GM18519 (cell line): ENCODE data around the gene CCDC180.
"Not testable (repeated sequence)": the region's sequence is repeated elsewhere in the genome, so short reads cannot be mapped to it uniquely, and the experiment has no call there.

ENCODE experiments used
- ATAC-seq: cut with Tn5 transposase; IDR thresholded peaks from one replicate; pipeline ENCODE4 v1.9.1; 2021; ENCODE audit warnings: mild to moderate bottlenecking, moderate library complexity; ENCODE audit not compliant: unreplicated experiment, low FRiP score

CCDC180 gene

GRCh38 chr9:97307500-97308163 lies at the start of gene CCDC180:
CCDC180 (plus strand) TSS chr9:97307659; CDS start chr9:97308064, 405 bp downstream.
- ATAC-seq = no peak

- ATAC-seq = not testable (repeated sequence)
These were observed 47.5 kb upstream of the CCDC180 start for GRCh38 chr9:97259834-97260514.

GRCh38 chr9:97271292-97271691 lies 36.2 kb upstream of the CCDC180 start:
- ATAC-seq = no peak

- no peak for ATAC-seq
These were observed 35.4 kb upstream of the CCDC180 start for GRCh38 chr9:97272072-97272471.

- no peak for ATAC-seq
These were observed 31.1 kb upstream of the CCDC180 start for GRCh38 chr9:97276310-97276852.

- ATAC-seq = no peak
These were observed 29.5 kb upstream of the CCDC180 start for GRCh38 chr9:97277953-97278352.

GRCh38 chr9:97280755-97281330 lies 26.6 kb upstream of the CCDC180 start:
- no peak for ATAC-seq

- ATAC-seq = no peak
These were observed 23.7 kb upstream of the CCDC180 start for GRCh38 chr9:97283768-97284167.

- ATAC-seq = no peak
These were observed 22.7 kb upstream of the CCDC180 start for GRCh38 chr9:97284798-97285197.

GRCh38 chr9:97292200-97292599 lies 15.3 kb upstream of the CCDC180 start:
- no peak for ATAC-seq

GRCh38 chr9:97293207-97293721 lies 14.2 kb upstream of the CCDC180 start:
- ATAC-seq = no peak

- no peak for ATAC-seq
These were observed 13.6 kb upstream of the CCDC180 start for GRCh38 chr9:97293818-97294217.

GRCh38 chr9:97297889-97298288 lies 9.6 kb upstream of the CCDC180 start:
- no peak for ATAC-seq

GRCh38 chr9:97299809-97300414 lies 7.5 kb upstream of the CCDC180 start:
- peak; percentile 73 for ATAC-seq

- no peak for ATAC-seq
These were observed 6.9 kb upstream of the CCDC180 start for GRCh38 chr9:97300586-97300985.

GRCh38 chr9:97301974-97302373 lies 5.5 kb upstream of the CCDC180 start:
- ATAC-seq = no peak

GRCh38 chr9:97304586-97304985 lies 2.9 kb upstream of the CCDC180 start:
- ATAC-seq = no peak

GRCh38 chr9:97305501-97306298 lies 1.8 kb upstream of the CCDC180 start:
- no peak for ATAC-seq

GRCh38 chr9:97307091-97307490 lies 368 bp upstream of the CCDC180 start:
- ATAC-seq = no peak

GRCh38 chr9:97309260-97309659 lies 1.8 kb downstream of the CCDC180 start:
- ATAC-seq = no peak
